ENCODE data around the gene ATP4B.

The ATP4B gene

DNA sequence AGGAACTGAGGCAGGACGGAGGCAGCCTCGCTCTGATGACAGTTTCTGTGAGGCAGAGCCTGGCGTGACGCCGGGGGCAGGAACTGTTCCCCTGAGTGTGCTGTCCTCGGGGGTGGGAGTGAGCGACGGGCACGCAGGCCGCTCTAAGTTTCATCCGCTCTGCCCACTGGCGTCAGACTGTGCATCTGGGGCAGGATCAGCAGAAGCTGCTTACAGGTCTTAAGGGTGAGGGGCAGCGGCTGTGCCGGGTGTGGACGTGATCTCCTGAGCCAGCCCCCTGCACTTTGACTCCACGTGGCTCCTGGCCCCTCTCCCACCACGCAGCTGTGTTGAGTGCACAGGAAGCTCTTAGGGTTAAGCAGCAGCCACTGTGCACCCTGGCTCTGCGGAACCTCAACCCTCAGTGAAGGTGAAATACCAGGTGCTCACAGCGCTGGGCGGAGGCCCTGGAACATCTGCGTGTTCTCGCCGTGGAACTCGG is 10.5 kb upstream of the ATP4B start:
- TF ChIP-seq, protein P1, sequence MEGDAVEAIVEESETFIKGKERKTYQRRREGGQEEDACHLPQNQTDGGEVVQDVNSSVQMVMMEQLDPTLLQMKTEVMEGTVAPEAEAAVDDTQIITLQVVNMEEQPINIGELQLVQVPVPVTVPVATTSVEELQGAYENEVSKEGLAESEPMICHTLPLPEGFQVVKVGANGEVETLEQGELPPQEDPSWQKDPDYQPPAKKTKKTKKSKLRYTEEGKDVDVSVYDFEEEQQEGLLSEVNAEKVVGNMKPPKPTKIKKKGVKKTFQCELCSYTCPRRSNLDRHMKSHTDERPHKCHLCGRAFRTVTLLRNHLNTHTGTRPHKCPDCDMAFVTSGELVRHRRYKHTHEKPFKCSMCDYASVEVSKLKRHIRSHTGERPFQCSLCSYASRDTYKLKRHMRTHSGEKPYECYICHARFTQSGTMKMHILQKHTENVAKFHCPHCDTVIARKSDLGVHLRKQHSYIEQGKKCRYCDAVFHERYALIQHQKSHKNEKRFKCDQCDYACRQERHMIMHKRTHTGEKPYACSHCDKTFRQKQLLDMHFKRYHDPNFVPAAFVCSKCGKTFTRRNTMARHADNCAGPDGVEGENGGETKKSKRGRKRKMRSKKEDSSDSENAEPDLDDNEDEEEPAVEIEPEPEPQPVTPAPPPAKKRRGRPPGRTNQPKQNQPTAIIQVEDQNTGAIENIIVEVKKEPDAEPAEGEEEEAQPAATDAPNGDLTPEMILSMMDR (IDR thresholded peaks at IDR 0.05; ENCODE audit: control insufficient read depth, extremely low read depth, insufficient read depth), result no peak
- H3K4me3 ChIP-seq (ENCODE audit: low read depth, low read length), result no peak overlapping the region
- no peak for DNase-seq (ENCODE audit: low read depth)

DNA sequence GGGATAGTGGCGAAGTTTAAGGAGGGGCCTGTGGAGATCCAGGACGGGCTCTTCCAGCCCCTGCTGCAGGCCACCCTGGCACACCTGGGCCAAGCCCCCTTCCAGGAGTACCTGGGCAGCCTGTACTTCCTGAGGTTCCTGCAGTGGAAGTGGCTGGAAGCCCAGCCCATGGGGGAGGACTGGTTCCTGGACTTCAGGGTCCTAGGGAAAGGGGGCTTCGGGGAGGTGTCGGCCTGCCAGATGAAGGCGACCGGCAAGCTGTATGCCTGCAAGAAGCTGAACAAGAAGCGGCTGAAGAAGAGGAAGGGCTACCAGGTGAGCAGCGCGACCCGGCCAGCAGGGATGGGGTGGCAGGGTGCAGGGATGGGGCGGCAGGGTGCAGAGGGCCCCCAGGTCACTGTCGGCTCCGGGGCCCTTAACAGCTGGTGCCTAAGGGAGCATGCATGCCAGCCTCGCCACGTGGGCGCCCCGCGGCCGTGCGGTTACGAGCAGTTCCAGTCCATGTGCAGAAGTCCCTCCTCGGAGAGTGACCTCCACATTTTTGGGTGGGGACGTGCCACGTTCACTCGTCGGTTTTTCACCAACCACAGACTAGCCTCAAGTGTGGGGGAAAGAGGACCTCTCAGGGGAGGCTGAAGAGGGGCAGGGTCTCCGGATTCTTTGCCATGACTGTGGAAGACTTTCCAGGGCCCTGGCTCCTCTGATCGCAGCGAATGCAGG is 9.9 kb upstream of the ATP4B start:
- no peak for DNase-seq (ENCODE audit: low read depth)
- TF ChIP-seq, protein P1 (IDR thresholded peaks at IDR 0.05; ENCODE audit: control insufficient read depth, extremely low read depth, insufficient read depth), result no peak
- no peak overlapping the region for H3K4me3 ChIP-seq (ENCODE audit: low read depth, low read length)

DNA sequence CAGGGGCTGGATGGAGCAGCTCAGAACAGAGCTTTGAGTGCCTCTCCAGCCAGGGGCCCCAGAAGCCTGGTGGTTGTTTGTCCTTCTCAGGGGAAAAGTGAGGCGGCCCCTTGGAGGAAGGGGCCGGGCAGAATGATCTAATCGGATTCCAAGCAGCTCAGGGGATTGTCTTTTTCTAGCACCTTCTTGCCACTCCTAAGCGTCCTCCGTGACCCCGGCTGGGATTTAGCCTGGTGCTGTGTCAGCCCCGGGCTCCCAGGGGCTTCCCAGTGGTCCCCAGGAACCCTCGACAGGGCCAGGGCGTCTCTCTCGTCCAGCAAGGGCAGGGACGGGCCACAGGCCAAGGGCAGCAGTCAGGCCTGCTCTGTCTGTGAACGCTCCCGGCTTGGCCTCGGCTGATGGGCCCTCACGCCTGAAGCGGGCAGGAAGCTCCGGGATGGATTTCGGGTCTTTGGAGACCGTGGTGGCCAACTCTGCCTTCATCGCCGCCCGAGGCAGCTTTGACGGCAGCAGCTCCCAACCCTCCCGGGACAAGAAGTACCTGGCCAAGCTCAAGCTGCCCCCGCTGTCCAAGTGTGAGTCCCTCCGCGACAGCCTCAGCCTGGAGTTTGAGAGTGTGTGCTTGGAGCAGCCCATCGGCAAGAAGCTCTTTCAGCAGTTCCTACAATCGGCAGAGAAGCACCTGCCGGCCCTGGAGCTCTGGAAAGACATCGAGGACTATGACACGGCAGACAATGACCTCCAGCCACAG is 9.1 kb upstream of the ATP4B start, which contains the start of gene GRK1:
Gene GRK1 (plus strand): TSS at position 269 of the 751 bp plus-strand sequence. CDS start 168 bp downstream, at position 437.
- no peak for DNase-seq (ENCODE audit: low read depth)
- H3K4me3 ChIP-seq (ENCODE audit: low read depth, low read length), result no peak within 1 kb of the TSS
- TF ChIP-seq, protein P1 (IDR thresholded peaks at IDR 0.05; ENCODE audit: control insufficient read depth, extremely low read depth, insufficient read depth), result no peak

DNA sequence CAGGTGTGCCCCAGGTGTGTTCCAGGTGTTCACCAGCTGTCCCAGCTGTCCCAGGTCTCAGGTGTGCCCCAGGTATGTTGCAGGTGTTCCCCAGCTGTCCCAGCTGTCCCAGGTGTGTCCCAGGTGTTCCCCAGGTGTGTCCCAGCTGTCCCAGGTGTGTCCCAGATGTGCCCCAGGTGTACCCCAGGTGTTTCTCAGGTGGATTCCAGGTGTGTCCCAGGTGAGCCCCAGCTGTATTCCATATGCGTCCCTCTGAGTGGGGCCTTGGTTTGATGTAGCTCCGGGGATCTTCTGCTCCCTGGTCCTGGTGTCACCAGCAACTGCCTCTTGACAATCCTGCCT is 8.3 kb upstream of the ATP4B start:
- no peak for DNase-seq (ENCODE audit: low read depth)
- H3K4me3 ChIP-seq (ENCODE audit: low read depth, low read length), result no peak overlapping the region
- TF ChIP-seq, protein P1 (IDR thresholded peaks at IDR 0.05; ENCODE audit: control insufficient read depth, extremely low read depth, insufficient read depth), result no peak

DNA sequence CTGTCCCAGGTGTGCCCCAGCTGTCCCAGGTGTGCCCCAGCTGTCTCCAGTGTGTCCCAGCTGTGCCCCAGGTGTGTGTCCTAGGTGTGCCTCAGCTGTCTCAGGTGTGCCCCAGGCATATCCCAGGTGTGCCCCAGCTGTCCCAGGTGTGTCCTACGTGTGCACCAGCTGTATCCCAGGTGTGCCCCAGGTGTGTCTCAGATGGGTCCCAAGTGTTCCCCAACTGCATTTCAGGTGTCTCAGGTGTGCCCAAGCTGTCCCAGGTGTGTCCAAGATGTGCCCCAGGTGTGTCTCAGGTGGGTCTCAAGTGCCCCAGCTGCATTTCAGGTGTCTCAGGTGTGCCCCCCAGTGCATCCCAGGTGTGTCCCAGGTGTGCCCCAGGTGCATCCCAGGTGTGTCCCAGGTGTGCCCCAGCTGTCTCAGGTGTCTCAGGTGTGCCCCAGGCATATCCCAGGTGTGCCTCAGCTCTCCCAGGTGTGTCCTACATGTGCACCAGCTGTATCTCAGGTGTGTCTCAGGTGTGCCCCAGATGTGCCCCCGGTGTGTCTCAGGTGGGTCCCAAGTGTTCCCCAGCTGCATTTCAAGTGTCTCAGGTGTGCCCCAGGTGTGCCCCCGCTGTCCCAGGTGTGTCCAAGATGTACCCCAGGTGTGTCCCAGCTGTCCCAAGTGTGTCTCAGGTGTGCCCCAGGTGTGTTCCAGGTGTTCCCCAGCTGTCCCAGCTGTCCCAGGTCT is 7.8 kb upstream of the ATP4B start:
- H3K4me3 ChIP-seq (ENCODE audit: low read depth, low read length), result no peak overlapping the region
- no peak for DNase-seq (ENCODE audit: low read depth)
- TF ChIP-seq, protein P1 (IDR thresholded peaks at IDR 0.05; ENCODE audit: control insufficient read depth, extremely low read depth, insufficient read depth), result no peak

DNA sequence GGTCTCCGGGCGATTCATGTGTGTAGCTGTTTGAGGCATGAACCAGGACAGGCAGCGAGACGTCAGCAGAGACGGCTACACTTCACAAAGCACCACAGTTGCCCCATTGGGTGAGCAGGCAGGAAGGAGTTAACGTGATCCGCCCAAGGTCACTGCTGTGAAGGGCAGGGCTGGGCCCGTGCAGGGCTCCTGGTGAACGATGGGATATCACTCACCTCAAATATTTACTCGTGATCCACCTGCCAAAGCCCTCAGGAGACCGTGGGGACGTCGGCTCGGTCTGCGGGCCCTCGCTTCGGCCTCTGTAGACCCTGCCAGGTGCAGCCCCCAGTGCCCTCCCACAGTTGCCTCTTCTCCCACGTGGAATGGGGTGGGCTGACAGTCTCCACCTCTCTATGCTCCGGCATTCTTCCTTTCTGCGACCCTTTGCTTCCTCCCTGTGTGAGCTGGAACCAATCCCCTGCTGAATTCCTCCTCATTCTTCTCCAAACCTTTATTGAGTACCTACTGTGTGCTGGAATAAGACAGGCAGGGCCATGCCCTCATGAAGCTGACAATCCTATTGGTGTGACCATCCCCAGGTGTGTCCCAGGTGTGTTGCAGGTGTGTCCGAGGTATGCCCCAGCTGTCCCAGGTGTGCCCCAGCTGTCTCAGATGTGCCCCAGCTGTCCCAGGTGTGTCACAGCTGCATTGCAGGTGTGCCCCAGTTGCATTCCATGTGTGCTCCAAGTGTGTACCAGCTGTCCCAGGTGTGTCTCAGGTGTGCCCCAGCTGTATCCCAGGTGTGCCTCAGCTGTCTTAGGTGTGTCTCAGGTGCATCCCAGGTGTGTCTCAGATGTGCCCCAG is 7.0 kb upstream of the ATP4B start:
- H3K4me3 ChIP-seq (ENCODE audit: low read depth, low read length), result no peak overlapping the region
- no peak for DNase-seq (ENCODE audit: low read depth)
- TF ChIP-seq, protein P1 (IDR thresholded peaks at IDR 0.05; ENCODE audit: control insufficient read depth, extremely low read depth, insufficient read depth), result no peak

Measured in LNCaP clone FGC (cell line).